HG02938 (cell line): ENCODE measurements around the gene FILIP1.

Experiments
- ATAC-seq: cut with Tn5 transposase; IDR thresholded peaks from one replicate; pipeline ENCODE4 v1.9.1; 2021; ENCODE audit warnings: mild to moderate bottlenecking, moderate library complexity; ENCODE audit not compliant: unreplicated experiment

Gene FILIP1

GRCh38 chr6:75382634-75382900 is 111.0 kb downstream of the FILIP1 start:
- ATAC-seq, result no peak

GRCh38 chr6:75381877-75382633 is 111.5 kb downstream of the FILIP1 start:
- ATAC-seq, result no peak

GRCh38 chr6:75379536-75379935 is 114.1 kb downstream of the FILIP1 start:
- ATAC-seq, result no peak

GRCh38 chr6:75378101-75378500 is 115.5 kb downstream of the FILIP1 start:
- no peak for ATAC-seq

- ATAC-seq, result no peak
These were observed 116.2 kb downstream of the FILIP1 start for GRCh38 chr6:75377386-75377785.

GRCh38 chr6:75376347-75377024 is 117.1 kb downstream of the FILIP1 start:
- no peak for ATAC-seq

GRCh38 chr6:75374961-75375400 is 118.6 kb downstream of the FILIP1 start:
- no peak for ATAC-seq

- ATAC-seq, result no peak
These were observed 120.7 kb downstream of the FILIP1 start for GRCh38 chr6:75372884-75373283.

- ATAC-seq, result no peak
These were observed 123.6 kb downstream of the FILIP1 start for GRCh38 chr6:75370011-75370410.

- ATAC-seq, result no peak
These were observed 124.7 kb downstream of the FILIP1 start for GRCh38 chr6:75368864-75369402.

GRCh38 chr6:75368151-75368779 is 125.3 kb downstream of the FILIP1 start:
- ATAC-seq, result no peak

GRCh38 chr6:75363304-75363703 is 130.3 kb downstream of the FILIP1 start:
- ATAC-seq, result no peak

- ATAC-seq, result peak; percentile 56
These were observed 140.0 kb downstream of the FILIP1 start for GRCh38 chr6:75353644-75354043.

- ATAC-seq, result no peak
These were observed 142.0 kb downstream of the FILIP1 start for GRCh38 chr6:75351570-75351969.

- no peak for ATAC-seq
These were observed 142.8 kb downstream of the FILIP1 start for GRCh38 chr6:75350808-75351207.

GRCh38 chr6:75350156-75350555 is 143.4 kb downstream of the FILIP1 start:
- ATAC-seq, result no peak

- ATAC-seq, result no peak
These were observed 144.2 kb downstream of the FILIP1 start for GRCh38 chr6:75349262-75349984.

GRCh38 chr6:75348882-75349261 is 144.7 kb downstream of the FILIP1 start:
- no peak for ATAC-seq

- ATAC-seq, result no peak
These were observed 145.5 kb downstream of the FILIP1 start for GRCh38 chr6:75347898-75348610.

GRCh38 chr6:75345413-75345812 is 148.2 kb downstream of the FILIP1 start:
- no peak for ATAC-seq

GRCh38 chr6:75344455-75344854 is 149.1 kb downstream of the FILIP1 start:
- ATAC-seq, result no peak
